Aorta (tissue), 5 donors: ENCODE results near the gene ASXL1. TPM values are rescaled to one million over a fixed set of nuclear protein-coding genes. Genes with fewer than 3 reads are reported as not detected.

Experiments used
- ATAC-seq: fragments of 200-7000 bp; cut with Tn5 transposase; one replicate; pipeline ENCODE4 v1.9.1; 2022; ENCODE audit warnings: moderate library complexity; ENCODE audit not compliant: low FRiP score
- DNase-seq, 2 donors: peaks; one replicate each; pipeline ENCODE4 v3.0.0-alpha.2; 2020
- H3K27ac ChIP-seq, 2 donors: one replicate each; pipeline ENCODE4 v1.5.1; 2013; ENCODE audit warnings: low read length in 2 of 2, mild to moderate bottlenecking in 2 of 2, moderate library complexity in 2 of 2, control low read depth in 1 of 2, inconsistent platforms in 1 of 2, low read depth in 1 of 2
- H3K27me3 ChIP-seq, 2 donors: one replicate each; pipeline ENCODE4 v1.6.1; 2013; ENCODE audit warnings: control low read depth in 1 of 2, low read length in 1 of 2, mild to moderate bottlenecking in 1 of 2, moderate library complexity in 1 of 2; ENCODE audit not compliant: insufficient read depth in 2 of 2, control insufficient read depth in 1 of 2
- H3K36me3 ChIP-seq, 2 donors: one replicate each; pipeline ENCODE4 v1.6.1; 2013; ENCODE audit warnings: control low read depth in 1 of 2, low read length in 1 of 2, mild to moderate bottlenecking in 1 of 2; ENCODE audit not compliant: insufficient read depth in 2 of 2, control insufficient read depth in 1 of 2
- H3K4me1 ChIP-seq, 2 donors: one replicate each; pipeline ENCODE4 v1.6.1; 2013; ENCODE audit warnings: low read length in 2 of 2, control low read depth in 1 of 2, mild to moderate bottlenecking in 1 of 2, moderate library complexity in 1 of 2; ENCODE audit not compliant: insufficient read depth in 2 of 2, control insufficient read depth in 1 of 2
- H3K4me3 ChIP-seq, 2 donors: one replicate each; pipeline ENCODE4 v1.5.1; 2013; ENCODE audit warnings: low read length in 2 of 2, control low read depth in 1 of 2, mild to moderate bottlenecking in 1 of 2
- H3K9me3 ChIP-seq: one replicate; pipeline ENCODE4 v1.6.1; 2013; ENCODE audit warnings: mild to moderate bottlenecking, low read length; ENCODE audit not compliant: control insufficient read depth
- WGBS, 2 donors: extraction: QIAGEN DNeasy Blood & Tissue Kit; methylation state at CpG; one replicate each; pipeline ENCODE4 v1.1.7; 2013; 5-methylcytosine and 5-hydroxymethylcytosine counted together
- intact Hi-C, 2 donors: fragments of 100-400 bp; cut with DNase I; formaldehyde crosslinking; loops; one replicate each; pipeline versions ENCODE4 v1.14.2 to v1.15.0; 2022
- polyA plus RNA-seq, 2 donors: library from polyadenylated mRNA; stranded (reverse); fragments of 200-250 nt; gene quantifications; one replicate each; pipeline ENCODE4 v1.2.3, GENCODE V29; 2013
- total RNA-seq, 2 donors: library from RNA; stranded (reverse); fragmentation: NEBNext Ultra II Directional; extraction: Animal tissue kit (Norgen Biotek cat#: 25700); gene quantifications; one replicate each; pipeline ENCODE4 v1.2.1, GENCODE V29; 2021
- donor health status: healthy with polysubstance abuse.
- donor health status: Bipolar disorder and iron deficiency.
- donor health status: DM: no; HTN: no; CAD: no.
- donor health status: DM: no; HTN: no; CAD: no.
- donor health status: DM: yes; HTN: yes; CAD: no.

ASXL1 gene
- total and polyA plus RNA-seq, 4 donors: 18.0 to 102 (median 72.1) TPM

DNA sequence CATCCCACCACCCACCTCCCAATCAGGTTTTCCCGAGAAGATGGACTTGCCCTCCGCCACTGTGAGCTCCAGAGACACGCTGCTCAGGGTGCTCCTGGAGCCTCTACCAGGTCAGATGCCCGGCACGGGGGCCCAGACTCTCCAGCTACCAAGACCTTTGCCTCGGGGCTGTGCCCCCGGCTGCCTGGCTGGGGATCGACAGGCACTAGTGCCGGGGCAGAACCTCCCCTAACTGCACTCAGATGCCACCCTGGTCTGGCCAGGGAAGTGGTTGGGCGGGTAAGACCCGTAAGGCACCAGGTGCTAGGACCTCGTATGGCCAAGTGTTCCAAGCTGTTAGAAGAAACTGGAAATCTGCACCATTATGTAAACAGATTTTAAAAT, 100.7 kb downstream of the ASXL1 start:
- 90 to 91% methylated on average over 12 of the region's 12 CpGs for WGBS, 2 donors
- DNase-seq: no peak
- no peak overlapping the region for H3K4me3 ChIP-seq
- H3K27me3 ChIP-seq: no peaks in the 10 kb centered on the region
- intact Hi-C loops: no loop called here
- no peaks in the 10 kb centered on the region for H3K9me3 ChIP-seq
- no peaks in the 10 kb centered on the region for H3K36me3 ChIP-seq
- H3K27ac ChIP-seq: no peak overlapping the region
- no peaks in the 10 kb centered on the region for H3K4me1 ChIP-seq
- ATAC-seq: no peak

DNA sequence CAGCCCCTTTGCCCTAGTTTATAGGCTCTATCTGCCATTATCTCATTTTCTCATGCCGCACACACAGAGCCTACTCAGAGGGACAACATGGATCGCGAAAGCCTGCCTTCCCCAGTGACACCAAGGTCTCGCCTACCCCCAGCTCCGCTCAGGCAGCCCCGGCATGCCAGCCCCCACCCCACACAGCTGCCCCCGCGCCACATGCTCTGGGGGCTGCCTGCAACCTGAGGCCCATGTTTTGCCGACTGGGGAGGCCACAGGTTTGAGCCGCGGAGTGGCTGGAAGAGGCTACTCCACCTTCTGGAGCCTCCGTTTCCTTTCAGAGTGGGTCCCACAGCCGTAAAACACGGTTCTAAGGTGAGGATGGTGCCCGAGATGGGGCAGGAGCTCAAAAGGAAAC, 102.1 kb downstream of the ASXL1 start:
- Histone ChIP-seq H3K27ac (no peak overlapping the region), H3K9me3 (no peaks in the 10 kb centered on the region), H3K36me3 (no peaks in the 10 kb centered on the region), H3K4me3 (no peak overlapping the region), H3K4me1 (no peaks in the 10 kb centered on the region), H3K27me3 (no peaks in the 10 kb centered on the region)
- ATAC-seq (no peak), DNase-seq (no peak)
- intact Hi-C loops: no loop called here
- WGBS, 2 donors: 86 to 90% methylated on average over 15 of the region's 15 CpGs

DNA sequence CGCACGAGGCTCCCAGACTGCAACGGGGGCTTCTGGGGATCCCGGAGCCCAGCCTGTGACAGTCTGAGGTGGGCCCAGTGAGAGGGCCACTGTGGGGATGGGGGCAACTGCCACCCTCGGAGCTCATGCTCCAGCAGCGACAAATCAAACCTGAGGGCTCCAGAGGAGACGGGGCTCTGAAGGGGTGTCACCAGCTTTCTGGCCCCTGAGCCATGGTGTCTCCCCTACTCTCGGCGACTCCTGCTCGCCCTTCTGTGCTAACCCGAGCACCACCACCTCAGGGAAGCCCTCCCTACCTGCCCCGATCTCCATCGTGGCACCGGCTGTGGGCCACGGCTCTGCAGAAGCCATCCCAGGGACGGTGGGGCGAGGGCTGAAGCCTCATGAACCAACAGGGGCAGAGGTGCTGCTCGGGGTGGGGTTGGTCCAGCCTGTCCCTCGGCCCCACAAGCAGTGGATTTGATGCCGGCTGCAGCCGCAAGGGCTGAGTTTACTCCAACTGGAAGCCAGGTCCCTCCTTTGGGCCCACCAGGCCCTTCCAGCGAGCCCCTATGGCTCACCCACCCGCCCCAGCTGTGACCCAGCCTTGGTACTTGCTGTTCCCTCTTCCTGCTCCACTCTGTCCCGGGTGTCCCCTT, 102.7 kb downstream of the ASXL1 start:
- Histone ChIP-seq H3K27me3 (no peaks in the 10 kb centered on the region), H3K9me3 (no peaks in the 10 kb centered on the region), H3K36me3 (no peaks in the 10 kb centered on the region), H3K4me1 (no peaks in the 10 kb centered on the region), H3K4me3 (no peak overlapping the region), H3K27ac (no peak overlapping the region)
- intact Hi-C loops: no loop called here
- WGBS, 2 donors: 93 to 94% methylated on average over 24 of the region's 24 CpGs
- DNase-seq (no peak), ATAC-seq (no peak)

DNA sequence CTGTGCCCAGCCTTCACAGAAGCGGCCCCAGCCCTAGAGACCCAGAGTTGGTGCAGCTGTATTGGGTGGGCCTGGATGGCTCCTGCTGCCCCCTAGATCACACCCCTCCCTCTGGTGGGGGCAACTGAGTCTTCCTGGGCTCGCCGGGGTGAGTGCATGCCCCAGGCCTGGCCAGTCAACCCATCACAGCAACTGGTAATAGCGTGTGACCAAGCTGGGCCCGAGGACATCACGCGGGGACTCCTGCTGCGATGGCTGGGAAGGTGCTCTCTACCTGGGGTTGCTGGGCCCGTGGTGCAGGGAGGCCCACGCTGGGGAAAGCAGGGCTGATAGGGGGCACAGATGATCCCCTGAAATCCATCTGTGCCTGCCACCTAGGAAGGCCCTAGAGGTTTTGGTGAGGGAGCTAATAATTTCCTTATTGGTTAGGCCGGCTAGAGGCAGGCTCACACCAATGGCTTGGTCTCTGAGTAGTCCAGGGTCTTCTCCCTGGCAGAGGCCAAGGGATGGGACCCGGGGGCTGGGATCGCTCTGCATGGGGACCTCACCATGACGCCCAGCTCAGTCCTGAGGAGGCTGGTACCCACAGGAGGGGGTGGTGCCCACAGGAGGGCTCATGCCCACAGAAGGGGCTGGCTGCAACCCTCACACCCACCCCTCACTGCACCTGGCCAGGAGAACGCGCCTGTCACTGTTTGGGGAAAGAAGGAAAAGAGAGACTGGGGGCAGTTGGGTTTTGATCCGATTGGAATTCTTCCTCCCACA, 103.9 kb downstream of the ASXL1 start:
- H3K27me3 ChIP-seq: no peaks in the 10 kb centered on the region
- intact Hi-C loops: no loop called here
- no peak overlapping the region for H3K27ac ChIP-seq
- ATAC-seq (no peak), DNase-seq (no peak)
- H3K4me1 ChIP-seq: no peaks in the 10 kb centered on the region
- no peak overlapping the region for H3K4me3 ChIP-seq
- H3K9me3 ChIP-seq: no peaks in the 10 kb centered on the region
- WGBS, 2 donors: 95 to 96% methylated on average over 17 of the region's 17 CpGs
- no peaks in the 10 kb centered on the region for H3K36me3 ChIP-seq

DNA sequence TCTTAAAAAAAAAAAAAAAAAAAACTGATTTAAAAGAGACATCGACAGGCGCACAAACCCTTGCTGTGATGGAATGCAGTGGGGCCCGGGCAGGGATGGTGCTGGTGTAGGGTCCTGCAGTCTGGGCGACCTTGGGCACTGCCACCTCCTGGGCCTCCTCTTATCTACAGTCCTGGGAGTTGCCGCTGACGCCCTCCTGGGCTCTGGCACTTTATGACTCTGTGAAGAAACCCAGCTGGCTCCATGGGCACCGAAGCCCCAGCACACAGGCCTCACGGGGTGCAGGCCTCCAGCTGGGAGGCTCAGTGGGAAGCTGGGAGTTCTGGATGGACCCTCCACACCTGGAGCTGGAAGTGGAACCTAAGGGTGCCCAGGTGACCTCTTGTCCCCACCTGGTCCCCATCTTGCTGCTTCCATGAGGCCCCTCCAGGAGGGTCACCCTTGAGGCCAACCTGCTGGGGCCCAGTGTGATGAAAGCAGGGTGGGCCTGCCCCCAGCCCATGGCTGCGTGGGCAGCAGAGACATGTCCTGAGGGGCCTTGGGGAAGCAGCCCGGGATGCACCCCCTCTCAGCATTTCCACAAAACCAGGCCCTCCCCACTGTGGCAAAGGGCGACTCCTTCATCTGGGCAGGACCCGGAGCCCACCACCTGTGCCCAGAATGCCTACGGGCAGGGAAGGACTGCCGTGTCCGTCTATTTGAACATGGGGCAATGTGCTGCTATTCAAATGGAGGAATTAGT, 104.9 kb downstream of the ASXL1 start:
- no peaks in the 10 kb centered on the region for H3K27me3 ChIP-seq
- H3K9me3 ChIP-seq: no peaks in the 10 kb centered on the region
- 85 to 86% methylated on average over 15 of the region's 15 CpGs for WGBS, 2 donors
- intact Hi-C loops: no loop called here
- ATAC-seq: no peak
- DNase-seq: no peak
- H3K4me1 ChIP-seq: no peaks in the 10 kb centered on the region
- no peaks in the 10 kb centered on the region for H3K36me3 ChIP-seq
- H3K27ac ChIP-seq: no peak overlapping the region
- no peak overlapping the region for H3K4me3 ChIP-seq

DNA sequence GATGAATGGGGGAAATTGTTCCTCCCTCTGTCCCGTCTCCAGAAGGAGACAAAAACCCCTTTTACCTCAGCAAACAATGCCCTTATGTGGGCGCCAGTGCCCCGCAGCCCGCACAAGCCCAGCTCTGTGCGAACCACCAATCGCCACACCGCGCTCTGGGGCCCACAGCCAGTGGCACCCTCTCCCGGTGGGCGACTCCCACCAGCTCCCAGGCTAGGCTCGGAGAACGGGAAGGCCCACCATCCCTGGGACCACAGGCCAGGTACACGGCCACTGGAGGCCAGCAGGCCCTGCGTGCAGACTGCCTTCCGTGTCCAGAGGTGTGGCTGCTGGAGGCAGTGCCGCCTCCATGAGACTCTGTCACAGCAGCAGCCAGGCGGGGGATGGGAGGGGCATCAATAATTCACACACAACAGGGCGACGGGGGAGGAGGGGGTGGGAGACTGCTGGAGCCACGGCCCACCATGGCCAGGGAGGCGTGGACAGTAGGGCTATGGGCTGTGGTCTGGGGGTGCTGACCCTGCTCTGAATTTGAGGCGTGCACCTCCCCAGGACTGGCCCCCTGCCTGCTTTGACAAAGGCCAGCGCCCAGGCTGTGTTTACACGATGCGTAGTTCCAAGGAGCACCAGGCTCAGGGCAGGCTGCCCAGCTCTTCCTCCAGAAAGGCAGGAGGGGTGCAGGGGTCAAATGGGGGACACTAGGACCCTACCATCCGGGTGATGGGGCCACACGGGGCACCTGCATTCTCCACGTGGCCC, 105.7 kb downstream of the ASXL1 start:
- Histone ChIP-seq H3K27ac (no peak overlapping the region), H3K27me3 (no peaks in the 10 kb centered on the region), H3K9me3 (no peaks in the 10 kb centered on the region), H3K36me3 (no peaks in the 10 kb centered on the region), H3K4me3 (no peak overlapping the region), H3K4me1 (no peaks in the 10 kb centered on the region)
- ATAC-seq (peak; percentile 3), DNase-seq (no peak)
- intact Hi-C loops: no loop called here
- WGBS, 2 donors: 63 to 69% methylated on average over 28 of the region's 28 CpGs

DNA sequence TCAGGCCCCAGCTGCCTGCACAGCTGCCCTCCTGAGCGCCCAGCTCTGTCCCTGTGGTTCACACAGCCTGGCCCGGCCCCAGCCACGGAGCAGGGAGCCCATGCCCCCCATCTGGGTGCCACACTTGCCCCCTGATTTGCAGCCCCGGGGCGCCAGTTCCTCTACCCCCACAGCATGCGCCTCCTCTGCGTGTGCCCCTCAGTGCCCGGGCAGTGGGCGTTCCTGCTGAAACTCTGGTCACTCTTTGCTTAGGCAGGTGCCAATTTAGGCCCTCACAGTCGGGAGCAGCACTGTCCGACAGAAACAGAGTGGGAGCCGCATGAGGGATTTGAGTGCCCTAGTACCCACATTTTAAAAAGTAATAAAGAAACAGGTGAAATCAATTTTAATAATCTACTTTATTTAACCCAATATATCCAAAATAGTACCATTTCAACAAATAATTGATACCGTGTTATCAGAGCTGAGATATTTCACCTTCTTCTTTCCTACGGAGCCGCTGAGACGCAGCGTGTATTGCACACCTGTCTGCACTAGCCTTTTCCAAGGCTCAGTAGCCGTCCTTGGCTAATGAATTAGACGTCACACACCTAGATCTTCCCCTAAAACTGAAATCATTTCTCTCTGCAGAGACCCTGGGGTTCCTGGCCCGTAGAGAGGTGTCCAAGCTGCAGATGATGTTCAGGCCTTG, 106.4 kb downstream of the ASXL1 start:
- Histone ChIP-seq H3K27ac (no peak overlapping the region), H3K27me3 (no peaks in the 10 kb centered on the region), H3K9me3 (no peaks in the 10 kb centered on the region), H3K4me1 (no peaks in the 10 kb centered on the region), H3K4me3 (no peak overlapping the region), H3K36me3 (no peaks in the 10 kb centered on the region)
- 85 to 87% methylated on average over 20 of the region's 20 CpGs for WGBS, 2 donors
- intact Hi-C loops: no loop called here
- ATAC-seq (no peak), DNase-seq (no peak)
